GM19324 (cell line): ENCODE data around the gene NUDT2.

Source experiments
- ATAC-seq: cut with Tn5 transposase; IDR thresholded peaks from one replicate; pipeline ENCODE4 v1.9.1; 2021; ENCODE audit warnings: mild to moderate bottlenecking, moderate library complexity; ENCODE audit not compliant: unreplicated experiment, low FRiP score

Gene NUDT2

DNA sequence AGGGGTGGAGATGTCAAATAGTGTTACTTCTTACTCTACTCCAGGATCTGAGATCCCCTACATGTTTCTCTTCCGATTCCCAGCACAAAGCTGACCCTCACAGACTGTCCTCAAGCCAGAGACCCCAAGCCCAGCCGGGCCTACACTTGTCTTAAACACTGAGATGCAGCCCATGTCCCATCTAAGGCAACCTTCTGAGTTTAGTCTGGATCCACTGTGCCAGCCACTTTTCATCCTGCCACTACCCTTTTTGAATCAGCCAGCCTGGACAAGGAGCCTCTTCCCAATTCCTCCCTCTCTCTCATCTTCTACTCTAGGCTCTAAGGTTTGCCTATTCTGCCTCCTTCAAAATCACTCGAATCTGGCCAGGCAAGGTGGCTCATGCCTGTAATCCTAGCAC lies 53.5 kb downstream of the NUDT2 start:
- ATAC-seq, result no peak

- ATAC-seq, result no peak
These were observed 54.5 kb downstream of the NUDT2 start for GRCh38 chr9:34383904-34384303.

- no peak for ATAC-seq
These were observed 55.2 kb downstream of the NUDT2 start for GRCh38 chr9:34384368-34385165.

GRCh38 chr9:34385561-34386230 lies 56.3 kb downstream of the NUDT2 start:
- ATAC-seq, result no peak

DNA sequence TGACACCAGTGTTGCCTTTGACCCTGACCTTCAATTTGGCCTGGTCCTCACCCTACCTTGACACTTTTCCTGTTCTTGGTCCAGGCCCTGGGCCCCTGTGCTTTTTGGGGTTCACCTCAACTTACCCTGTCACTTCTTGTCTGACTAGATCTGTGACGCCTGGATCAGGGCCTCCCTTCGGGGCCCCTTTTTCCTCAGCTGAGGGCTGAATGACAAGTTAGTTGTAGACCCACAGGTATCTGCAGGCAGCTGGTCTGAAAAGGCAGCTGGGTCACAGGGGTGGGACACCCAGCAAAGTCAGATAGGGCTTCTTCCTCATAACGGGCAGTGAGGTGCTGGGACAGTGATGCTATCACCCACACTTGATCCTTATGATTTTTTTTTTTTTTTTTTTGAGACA lies 57.3 kb downstream of the NUDT2 start:
- no peak for ATAC-seq

DNA sequence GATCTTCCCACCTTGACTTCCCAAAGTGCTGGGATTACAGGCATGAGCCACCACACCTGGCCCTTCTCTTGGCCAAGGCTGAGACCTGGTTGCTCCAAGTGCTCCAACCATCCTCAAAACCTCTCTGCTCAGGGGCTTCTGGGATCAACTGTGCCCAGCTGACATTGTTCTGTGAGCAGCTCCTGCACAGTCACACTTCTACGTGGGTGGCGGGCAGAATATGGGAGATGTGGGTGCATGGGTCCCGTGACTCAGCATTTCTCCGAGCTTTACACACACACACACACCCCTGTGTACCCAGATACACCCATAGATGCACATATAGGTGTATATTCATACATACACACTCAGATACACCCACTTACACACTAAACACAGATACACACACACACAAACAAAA lies 57.9 kb downstream of the NUDT2 start:
- no peak for ATAC-seq

DNA sequence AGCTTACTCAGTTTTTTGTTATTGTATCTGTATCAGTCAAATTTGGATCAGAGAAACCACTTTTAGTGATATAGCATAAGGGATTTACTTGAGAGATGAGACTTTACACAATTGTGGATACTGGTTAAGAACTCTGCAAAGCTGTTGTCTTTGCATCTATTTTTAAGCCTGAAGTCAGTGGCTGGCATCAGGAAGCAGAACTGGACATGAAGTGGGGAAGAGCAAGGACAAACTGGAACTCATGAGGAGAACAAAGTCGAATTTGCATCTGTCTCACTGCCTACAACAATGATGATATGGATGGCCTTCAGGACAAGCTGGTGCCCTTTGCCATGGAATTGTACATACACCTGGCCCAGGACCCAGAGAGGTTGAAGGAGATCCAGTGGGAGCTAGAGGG lies 63.1 kb downstream of the NUDT2 start:
- no peak for ATAC-seq
